CD4-positive, alpha-beta memory T cell (primary cell): ENCODE data around the gene ADTRP. TPM values are rescaled to one million over a fixed set of nuclear protein-coding genes. Genes with fewer than 3 reads are reported as not detected.

Experiments
- CTCF ChIA-PET: fragments of 350-600 bp; sonication (Branson Sonifier 250); formaldehyde crosslinking; loops from one replicate; lab custom pipeline; 2021; ENCODE audit warnings: inconsistent platforms; ENCODE audit not compliant: partially characterized antibody; lab: Charles Lee
- POLR2A ChIA-PET: fragments of 350-600 bp; sonication (Branson Sonifier 250); formaldehyde crosslinking; loops from one replicate; lab custom pipeline; 2021; ENCODE audit not compliant: partially characterized antibody; lab: Charles Lee
- DNase-seq, 5 donors: peaks; one replicate each; pipeline versions ENCODE4 v3.0.0 to v3.0.0-alpha.2; 2020 to 2022; ENCODE audit warnings: mixed read lengths in 1 of 5
- H3K27ac ChIP-seq: one replicate; pipeline ENCODE4 v1.7.0; 2013; ENCODE audit warnings: low read depth, low read length
- H3K27me3 ChIP-seq: 2 replicates; pipeline ENCODE4 v1.7.0; 2013; ENCODE audit warnings: mild to moderate bottlenecking, low read length, moderate library complexity; ENCODE audit not compliant: insufficient read depth
- H3K36me3 ChIP-seq: 2 replicates; pipeline ENCODE4 v1.7.0; 2013; ENCODE audit warnings: mild to moderate bottlenecking, low read length, moderate library complexity; ENCODE audit not compliant: insufficient read depth
- H3K4me1 ChIP-seq: 2 replicates; pipeline ENCODE4 v1.7.0; 2013; ENCODE audit warnings: mild to moderate bottlenecking, low read length, moderate library complexity; ENCODE audit not compliant: insufficient read depth
- H3K4me3 ChIP-seq, 2 donors: one replicate each; pipeline ENCODE4 v1.7.0; 2013; ENCODE audit warnings: low read length in 2 of 2, mild to moderate bottlenecking in 1 of 2
- H3K9me3 ChIP-seq, 2 donors: one replicate each; pipeline ENCODE4 v1.7.0; 2013; ENCODE audit warnings: low read length in 2 of 2, control low read depth in 1 of 2; ENCODE audit not compliant: control insufficient read depth in 1 of 2
- H3K27ac Mint-ChIP-seq, 7 donors: one replicate each; pipeline ENCODE4 v1.8.0; 2020 to 2021; ENCODE audit warnings: mixed read lengths in 7 of 7, mild to moderate bottlenecking in 6 of 7, inconsistent platforms in 3 of 7, moderate library complexity in 3 of 7
- H3K27me3 Mint-ChIP-seq, 2 donors: one replicate each; pipeline ENCODE4 v1.8.0; 2020 to 2021; ENCODE audit warnings: mixed read lengths in 2 of 2
- H3K36me3 Mint-ChIP-seq, 2 donors: one replicate each; pipeline ENCODE4 v1.8.0; 2020 to 2021; ENCODE audit warnings: mixed read lengths in 2 of 2, inconsistent platforms in 1 of 2, mild to moderate bottlenecking in 1 of 2
- H3K4me1 Mint-ChIP-seq, 4 donors: one replicate each; pipeline ENCODE4 v1.8.0; 2020 to 2021; ENCODE audit warnings: mixed read lengths in 4 of 4, mild to moderate bottlenecking in 1 of 4
- H3K4me3 Mint-ChIP-seq, 8 donors: one replicate each; pipeline ENCODE4 v1.8.0; 2020 to 2021; ENCODE audit warnings: mixed read lengths in 8 of 8, mild to moderate bottlenecking in 7 of 8, moderate library complexity in 6 of 8, inconsistent platforms in 3 of 8
- H3K9me3 Mint-ChIP-seq, 8 donors: one replicate each; pipeline ENCODE4 v1.8.0; 2020 to 2021; ENCODE audit warnings: mixed read lengths in 8 of 8, mild to moderate bottlenecking in 5 of 8, inconsistent platforms in 3 of 8, moderate library complexity in 1 of 8
- intact Hi-C: fragments of 100-400 bp; cut with micrococcal nuclease; formaldehyde crosslinking; loops from one replicate; pipeline ENCODE4 v1.15.1; 2023
- polyA plus RNA-seq, 2 donors: library from polyadenylated mRNA; unstranded; fragments of 300-500 nt; fragmentation: Illumina TruSeq; gene quantifications; one replicate each; pipeline ENCODE4 v1.2.3, GENCODE V29; 2021
- total RNA-seq, 2 experiments: library from RNA; stranded (reverse); gene quantifications; one replicate each; pipeline ENCODE4 v1.2.3, GENCODE V29; 2021

ADTRP gene
- total and polyA plus RNA-seq, 4 experiments from 2014 or later: 7.0 to 41.9 (median 11.9) TPM

- peaks cover 32 to 43% (median 37%) of the 10 kb centered on the region in 4 donors for H3K4me1 Mint-ChIP-seq
- CTCF ChIA-PET: interaction anchor here (0.9 to 2.3 kb wide), 2 partner anchors 14 to 67 kb away, joined by 3 to 8 read pairs; no protein-coding TSS in a partner anchor
- no peak for DNase-seq
- Histone ChIP-seq H3K4me1 (peaks cover 36% of the 10 kb centered on the region), H3K36me3 (no peaks in the 10 kb centered on the region), H3K27ac (no peak overlapping the region), H3K27me3 (no peaks in the 10 kb centered on the region), H3K4me3 (no peak overlapping the region), H3K9me3 (no peaks in the 10 kb centered on the region)
- peaks cover 7 to 11% of the 10 kb centered on the region in 2 donors for H3K36me3 Mint-ChIP-seq
- POLR2A ChIA-PET: interaction anchor here (0.5 to 0.7 kb wide), 2 partner anchors 9 to 12 kb away, joined by 3 read pairs; no protein-coding TSS in a partner anchor
- intact Hi-C loops: no loop called here
- H3K27ac Mint-ChIP-seq: peak overlapping the region in 1 of 7 donors; percentile 2
- no peak overlapping the region for H3K4me3 Mint-ChIP-seq
- H3K9me3 Mint-ChIP-seq: no peaks in the 10 kb centered on the region
- no peaks in the 10 kb centered on the region for H3K27me3 Mint-ChIP-seq
Observed at GRCh38 chr6:11718463-11718862, 60.1 kb downstream of the ADTRP start.

- no peak overlapping the region for H3K4me3 Mint-ChIP-seq
- peak overlapping the region in 1 of 7 donors; percentile 68 for H3K27ac Mint-ChIP-seq
- intact Hi-C loops: no loop called here
- CTCF ChIA-PET: interaction anchor here (0.9 to 2.3 kb wide), 2 partner anchors 14 to 68 kb away, joined by 3 to 8 read pairs; no protein-coding TSS in a partner anchor
- no peaks in the 10 kb centered on the region for H3K36me3 ChIP-seq
- POLR2A ChIA-PET: interaction anchor here (0.5 kb wide), 1 partner anchor 12 kb away, joined by 3 read pairs; no protein-coding TSS in a partner anchor
- H3K27ac ChIP-seq: no peak overlapping the region
- no peak for DNase-seq
- no peaks in the 10 kb centered on the region for H3K9me3 Mint-ChIP-seq
- H3K36me3 Mint-ChIP-seq: peaks cover 7 to 11% of the 10 kb centered on the region in 2 donors
- H3K4me3 ChIP-seq: no peak overlapping the region
- H3K4me1 ChIP-seq: peaks cover 36% of the 10 kb centered on the region
- H3K9me3 ChIP-seq: no peaks in the 10 kb centered on the region
- no peaks in the 10 kb centered on the region for H3K27me3 Mint-ChIP-seq
- peaks cover 32 to 43% (median 36%) of the 10 kb centered on the region in 4 donors for H3K4me1 Mint-ChIP-seq
- no peaks in the 10 kb centered on the region for H3K27me3 ChIP-seq
Observed at GRCh38 chr6:11718031-11718430, 60.6 kb downstream of the ADTRP start.

GRCh38 chr6:11714798-11715285, 63.8 kb downstream of the ADTRP start:
- Mint-ChIP-seq H3K27ac (peak overlapping the region; percentile 88 to 97 (median 95)), H3K36me3 (peaks cover 2 to 4% of the 10 kb centered on the region in 2 donors), H3K4me1 (peaks cover 49 to 64% (median 57%) of the 10 kb centered on the region in 4 donors), H3K27me3 (no peaks in the 10 kb centered on the region), H3K4me3 (peak overlapping the region; percentile 26 to 80 (median 74)), H3K9me3 (no peaks in the 10 kb centered on the region)
- ChIA-PET POLR2A (interaction anchor here (1.5 to 5.8 kb wide), 4 partner anchors 9 to 297 kb away, joined by 6 to 45 read pairs (median 14); partner anchors contain the start of gene HIVEP1), CTCF (interaction anchor here (0.7 to 1.8 kb wide), 6 partner anchors 9 to 330 kb away, joined by 3 to 7 read pairs (median 5); no protein-coding TSS in a partner anchor)
- no peak overlapping the region for H3K4me3 ChIP-seq
- no peak for DNase-seq
- no peaks in the 10 kb centered on the region for H3K36me3 ChIP-seq
- peak overlapping the region; percentile 39 for H3K27ac ChIP-seq
- intact Hi-C loops: loop anchor here (1.0 to 5.0 kb wide), 3 partner anchors 8 to 623 kb away; partner anchors contain the start of gene SMIM13
- H3K27me3 ChIP-seq: no peaks in the 10 kb centered on the region
- peaks cover 57% of the 10 kb centered on the region for H3K4me1 ChIP-seq
- no peaks in the 10 kb centered on the region for H3K9me3 ChIP-seq

- no peaks in the 10 kb centered on the region for H3K36me3 ChIP-seq
- Mint-ChIP-seq H3K4me3 (peak overlapping the region; percentile 26 to 80 (median 74)), H3K9me3 (no peaks in the 10 kb centered on the region), H3K27me3 (no peaks in the 10 kb centered on the region), H3K27ac (peak overlapping the region; percentile 88 to 97 (median 95)), H3K4me1 (peaks cover 49 to 67% (median 59%) of the 10 kb centered on the region in 4 donors), H3K36me3 (peaks cover 2 to 4% of the 10 kb centered on the region in 2 donors)
- ChIA-PET CTCF (interaction anchor here (1.1 to 1.8 kb wide), 5 partner anchors 9 to 49 kb away, joined by 3 to 7 read pairs (median 5); no protein-coding TSS in a partner anchor), POLR2A (interaction anchor here (1.5 to 5.8 kb wide), 4 partner anchors 9 to 297 kb away, joined by 6 to 45 read pairs (median 14); partner anchors contain the start of gene HIVEP1)
- no peaks in the 10 kb centered on the region for H3K27me3 ChIP-seq
- intact Hi-C loops: loop anchor here (1.0 to 5.0 kb wide), 3 partner anchors 9 to 622 kb away; partner anchors contain the start of gene SMIM13
- H3K27ac ChIP-seq: peak overlapping the region; percentile 39
- no peak overlapping the region for H3K4me3 ChIP-seq
- peak in 4 of 5 donors; percentile 36 to 54 (median 44) for DNase-seq
- peaks cover 63% of the 10 kb centered on the region for H3K4me1 ChIP-seq
- H3K9me3 ChIP-seq: no peaks in the 10 kb centered on the region
Observed at GRCh38 chr6:11714116-11714797, 64.3 kb downstream of the ADTRP start.

GRCh38 chr6:11712760-11713159, 65.8 kb downstream of the ADTRP start:
- no peaks in the 10 kb centered on the region for H3K36me3 ChIP-seq
- peak overlapping the region; percentile 39 for H3K27ac ChIP-seq
- H3K27ac Mint-ChIP-seq: peak overlapping the region; percentile 89 to 98 (median 95)
- no peaks in the 10 kb centered on the region for H3K27me3 ChIP-seq
- intact Hi-C loops: loop anchor here (5.0 kb wide), 2 partner anchors 350 to 620 kb away; partner anchors contain the start of gene SMIM13
- no peak overlapping the region for H3K4me3 ChIP-seq
- ChIA-PET POLR2A (interaction anchor here (3.7 to 5.8 kb wide), 3 partner anchors 10 to 299 kb away, joined by 36 to 45 read pairs (median 41); partner anchors contain the start of gene HIVEP1), CTCF (interaction anchor here (1.4 to 3.7 kb wide), 2 partner anchors 10 to 57 kb away, joined by 4 to 16 read pairs; no protein-coding TSS in a partner anchor)
- no peaks in the 10 kb centered on the region for H3K9me3 Mint-ChIP-seq
- H3K4me3 Mint-ChIP-seq: peak overlapping the region in 3 of 8 donors; percentile 14 to 43 (median 38)
- DNase-seq: peak in 1 of 5 donors; percentile 54
- peaks cover 65% of the 10 kb centered on the region for H3K4me1 ChIP-seq
- peaks cover 0 to 2% of the 10 kb centered on the region in 2 donors for H3K36me3 Mint-ChIP-seq
- no peaks in the 10 kb centered on the region for H3K27me3 Mint-ChIP-seq
- H3K4me1 Mint-ChIP-seq: peaks cover 52 to 71% (median 63%) of the 10 kb centered on the region in 4 donors
- no peaks in the 10 kb centered on the region for H3K9me3 ChIP-seq

- CTCF ChIA-PET: interaction anchor here (1.3 to 3.7 kb wide), 3 partner anchors 10 to 57 kb away, joined by 4 to 16 read pairs (median 5); no protein-coding TSS in a partner anchor
- Mint-ChIP-seq H3K4me3 (peak overlapping the region in 7 of 8 donors; percentile 14 to 72 (median 68)), H3K36me3 (no peaks in the 10 kb centered on the region), H3K4me1 (peaks cover 52 to 71% (median 63%) of the 10 kb centered on the region in 4 donors), H3K9me3 (no peaks in the 10 kb centered on the region), H3K27me3 (no peaks in the 10 kb centered on the region), H3K27ac (peak overlapping the region; percentile 89 to 98 (median 95))
- no peak overlapping the region for H3K4me3 ChIP-seq
- no peak for DNase-seq
- H3K27ac ChIP-seq: peak overlapping the region; percentile 39
- H3K27me3 ChIP-seq: no peaks in the 10 kb centered on the region
- POLR2A ChIA-PET: interaction anchor here (0.6 to 5.8 kb wide), 10 partner anchors 11 to 521 kb away, joined by 3 to 45 read pairs (median 5); partner anchors contain the start of gene HIVEP1
- H3K36me3 ChIP-seq: no peaks in the 10 kb centered on the region
- peaks cover 65% of the 10 kb centered on the region for H3K4me1 ChIP-seq
- intact Hi-C loops: loop anchor here (2.0 to 5.0 kb wide), 3 partner anchors 297 to 620 kb away; partner anchors contain the start of gene SMIM13
- no peaks in the 10 kb centered on the region for H3K9me3 ChIP-seq
Observed at GRCh38 chr6:11711984-11712711, 66.5 kb downstream of the ADTRP start.
